H4 (cell line): ENCODE measurements around the gene LCE1F. TPM values are rescaled to one million over a fixed set of nuclear protein-coding genes. Genes with fewer than 3 reads are reported as not detected.

Experiments
- DNase-seq: peaks from one replicate; pipeline ENCODE4 v3.0.0-alpha.2; 2015; ENCODE audit warnings: low spot score
- total RNA-seq: library from RNA; depleted of rRNA; stranded (reverse); fragments of >200 nt; shearing (Covaris generic); gene quantifications from 2 replicates; pipeline ENCODE4 v1.2.3, GENCODE V29; 2014; rRNA removed

The LCE1F gene
- total RNA-seq, 1 experiment from 2014 or later = not detected

DNA sequence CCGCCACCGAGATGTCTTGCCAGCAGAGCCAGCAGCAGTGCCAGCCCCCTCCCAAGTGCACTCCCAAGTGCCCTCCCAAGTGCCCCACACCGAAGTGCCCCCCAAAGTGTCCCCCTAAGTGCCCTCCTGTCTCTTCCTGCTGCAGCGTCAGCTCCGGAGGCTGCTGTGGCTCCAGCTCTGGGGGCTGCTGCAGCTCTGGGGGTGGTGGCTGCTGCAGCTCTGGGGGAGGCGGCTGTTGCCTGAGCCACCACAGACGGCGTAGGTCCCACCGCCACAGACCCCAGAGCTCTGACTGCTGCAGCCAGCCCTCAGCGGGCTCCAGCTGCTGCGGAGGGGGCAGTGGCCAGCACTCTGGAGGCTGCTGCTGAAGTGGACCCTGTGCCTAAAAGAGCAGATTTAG is 1.4 kb downstream of the LCE1F start:
- DNase-seq = peak; percentile 0

DNA sequence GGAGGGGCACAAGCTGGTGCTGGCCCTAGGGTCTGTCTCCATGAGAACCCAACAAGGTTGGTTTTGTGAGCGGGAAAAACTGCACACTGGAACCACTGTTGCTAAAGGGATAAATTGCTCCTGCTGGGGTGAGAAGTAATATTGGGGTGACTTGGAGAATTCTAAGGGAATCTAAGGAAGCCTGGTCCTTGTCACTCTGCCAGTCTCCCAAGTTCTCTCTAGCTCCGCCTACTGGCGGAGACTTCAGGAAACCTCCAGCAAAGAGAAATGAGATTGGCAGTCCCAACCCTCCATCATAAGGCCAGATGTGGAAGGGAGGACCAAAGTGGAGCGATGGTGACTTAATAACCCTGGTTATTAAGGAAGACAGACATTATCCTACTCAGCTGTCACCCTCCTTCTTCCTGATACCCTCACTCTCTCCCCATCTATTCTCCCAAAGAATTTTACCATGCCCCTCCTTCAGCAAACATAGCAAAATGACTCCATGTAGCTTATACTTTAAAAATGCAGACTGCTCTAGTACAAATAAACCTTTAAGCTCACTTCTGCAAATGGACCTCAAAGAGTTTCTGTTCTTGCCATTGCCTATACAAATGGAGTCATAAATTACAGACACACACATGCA is 2.7 kb downstream of the LCE1F start:
- DNase-seq = peak; percentile 10

GRCh38 chr1:152783095-152783494 is 8.2 kb downstream of the LCE1F start:
- peak; percentile 1 for DNase-seq

GRCh38 chr1:152786077-152786476 is 11.1 kb downstream of the LCE1F start, which contains the start of gene LCE1E:
Gene LCE1E (plus strand): TSS chr1:152786257. CDS start chr1:152787300, 1,043 bp downstream.
- DNase-seq = peak; percentile 1

DNA sequence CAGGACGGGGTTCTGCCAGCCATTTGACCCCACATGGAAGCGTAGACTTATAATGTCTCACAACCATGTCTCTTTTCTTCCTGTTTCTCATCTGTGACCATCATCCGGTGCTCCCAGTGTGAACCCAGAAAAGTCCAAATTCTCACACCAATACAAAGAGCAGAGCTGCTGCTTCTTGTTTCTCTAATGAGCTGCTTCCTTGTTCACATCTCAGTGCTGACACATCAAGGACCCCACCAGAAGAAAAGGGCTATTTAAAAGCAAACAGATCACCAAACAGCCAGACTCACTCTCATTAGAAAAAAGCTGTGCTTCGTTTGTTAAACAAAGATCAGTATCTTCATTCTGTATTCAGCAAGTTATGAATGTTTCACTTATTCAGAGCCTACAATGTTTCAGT is 20.7 kb downstream of the LCE1F start:
- no peak for DNase-seq

GRCh38 chr1:152796421-152796820 is 21.5 kb downstream of the LCE1F start, which contains the start of gene LCE1D:
Gene LCE1D (plus strand): TSS chr1:152796721. CDS start chr1:152797795, 1,074 bp downstream.
- no peak for DNase-seq

GRCh38 chr1:152801333-152801732 is 26.4 kb downstream of the LCE1F start:
- DNase-seq = peak; percentile 1

GRCh38 chr1:152806576-152806975 is 31.6 kb downstream of the LCE1F start, which contains the start of gene LCE1C:
Gene LCE1C (minus strand): TSS chr1:152806651. CDS start chr1:152805478, 1,173 bp downstream.
- no peak for DNase-seq

DNA sequence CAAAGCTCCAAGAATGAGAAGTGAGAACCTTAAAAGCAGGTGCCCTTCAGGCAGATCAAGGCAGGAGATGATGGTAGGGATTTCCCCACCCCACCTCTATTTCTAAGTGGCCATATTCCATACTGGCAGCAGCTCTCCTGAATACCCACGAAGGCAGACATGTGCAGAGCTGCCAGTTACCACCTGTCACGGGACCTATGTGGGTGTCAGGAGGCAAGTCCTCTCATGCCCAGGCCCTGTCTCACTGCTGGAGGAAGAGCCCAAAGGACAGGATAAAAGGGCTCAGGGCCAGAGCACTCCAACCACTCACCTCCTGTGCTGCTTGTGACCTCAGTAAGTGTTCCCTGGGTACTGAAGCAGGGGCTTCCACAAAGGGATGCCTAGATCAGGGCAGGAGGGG is 36.1 kb downstream of the LCE1F start:
- peak; percentile 1 for DNase-seq

DNA sequence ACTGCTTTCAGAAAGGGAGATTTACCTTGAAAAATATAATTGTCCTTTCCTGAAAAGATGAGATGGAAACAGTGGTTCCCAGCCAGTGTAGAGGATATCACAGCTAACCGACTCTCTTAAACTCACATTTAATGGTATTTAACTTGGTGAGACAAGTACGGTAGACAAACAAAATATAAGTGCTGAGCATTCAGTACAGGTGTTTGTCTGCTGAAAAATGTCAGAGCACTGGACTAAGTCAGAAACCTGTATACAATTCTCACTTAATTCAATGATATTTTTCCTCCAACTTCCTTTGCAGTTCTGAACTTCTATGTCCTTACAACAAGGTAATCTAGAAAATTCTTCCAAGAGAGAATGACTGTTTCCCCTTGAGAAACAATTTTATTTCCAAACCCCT is 36.7 kb downstream of the LCE1F start, which contains the start of gene LCE1B:
Gene LCE1B, plus strand, starts transcription at position 301 of the 400 bp plus-strand sequence. CDS start 476 bp downstream, outside the sequence.
- DNase-seq = peak; percentile 0

- DNase-seq = peak; percentile 1
These were observed 42.4 kb downstream of the LCE1F start for GRCh38 chr1:152817309-152817708.

DNA sequence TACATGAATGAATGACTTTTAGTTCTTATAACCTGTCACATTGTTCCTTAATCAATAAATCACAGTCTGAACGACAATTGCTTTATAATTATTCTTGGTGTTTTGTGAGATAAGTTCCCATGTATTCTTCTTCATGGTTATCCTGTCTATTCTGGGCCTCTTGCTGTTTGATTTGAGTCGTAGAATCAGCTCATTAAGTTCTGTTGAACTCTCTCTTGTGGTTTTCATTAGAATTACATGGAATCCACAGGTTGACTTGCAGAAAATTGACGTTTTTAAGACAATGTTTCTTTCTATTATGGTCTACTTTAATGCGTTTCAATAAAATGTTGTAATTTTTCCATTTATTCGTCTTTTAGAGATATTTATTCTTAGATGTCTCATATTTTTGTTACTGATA is 48.4 kb downstream of the LCE1F start:
- DNase-seq = no peak

DNA sequence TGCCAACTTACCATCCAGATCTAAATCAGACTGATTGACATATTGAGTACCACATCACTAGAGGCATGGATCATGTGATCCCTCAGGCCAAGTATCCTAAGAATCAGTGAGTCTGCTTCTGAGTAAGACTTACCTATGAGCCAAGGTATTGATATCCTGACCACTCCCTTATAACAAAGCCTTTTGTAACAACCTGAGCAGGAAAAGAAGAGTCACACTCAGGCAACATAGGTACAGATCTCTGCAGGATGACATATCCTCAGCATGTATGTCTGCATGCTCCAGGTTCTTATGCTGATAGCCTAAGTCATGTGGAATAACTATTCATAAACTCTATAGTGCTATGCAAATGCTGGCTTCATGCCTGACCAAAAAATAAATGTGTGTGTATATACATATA is 50.0 kb downstream of the LCE1F start:
- DNase-seq = no peak

Other genes with a start within 250 kb of the LCE1F start
- not detected in 2 replicates for gene LCE3E, start 208.4 kb upstream of the LCE1F start, total RNA-seq
- not detected in 2 replicates for gene LCE3D, start 194.6 kb upstream of the LCE1F start, total RNA-seq
- not detected in 2 replicates for gene LCE3C, start 174.9 kb upstream of the LCE1F start, total RNA-seq
- gene LCE3B, start 161.3 kb upstream of the LCE1F start, total RNA-seq = not detected in 2 replicates
- gene LCE3A, start 152.0 kb upstream of the LCE1F start, total RNA-seq = not detected in 2 replicates
- gene LCE2D, start 111.8 kb upstream of the LCE1F start, total RNA-seq = not detected in 2 replicates
- gene LCE2C, start 99.9 kb upstream of the LCE1F start, total RNA-seq = not detected in 2 replicates
- not detected in 2 replicates for gene LCE2B, start 89.0 kb upstream of the LCE1F start, total RNA-seq
- not detected in 2 replicates for gene LCE2A, start 76.8 kb upstream of the LCE1F start, total RNA-seq
- gene LCE4A, start 67.0 kb upstream of the LCE1F start, total RNA-seq = not detected in 2 replicates
- not detected in 2 replicates for gene KPRP, start 17.1 kb upstream of the LCE1F start, total RNA-seq
- gene LCE1E, start 11.1 kb downstream of the LCE1F start, total RNA-seq = not detected in 2 replicates
- gene LCE1D, start 21.6 kb downstream of the LCE1F start, total RNA-seq = not detected in 2 replicates
- gene LCE1C, start 31.5 kb downstream of the LCE1F start, total RNA-seq = not detected in 2 replicates
- not detected in 2 replicates for gene LCE1B, start 36.8 kb downstream of the LCE1F start, total RNA-seq
- not detected in 2 replicates for gene LCE1A, start 52.3 kb downstream of the LCE1F start, total RNA-seq
- gene LCE6A, start 67.7 kb downstream of the LCE1F start, total RNA-seq = not detected in 2 replicates
- not detected in 2 replicates for gene LCE7A, start 84.9 kb downstream of the LCE1F start, total RNA-seq
- not detected in 2 replicates for gene SMCP, start 103.2 kb downstream of the LCE1F start, total RNA-seq
- not detected in 2 replicates for gene IVL, start 133.4 kb downstream of the LCE1F start, total RNA-seq
- not detected in 2 replicates for gene SPRR5, start 172.1 kb downstream of the LCE1F start, total RNA-seq
- not detected in 2 replicates for gene SPRR4, start 195.5 kb downstream of the LCE1F start, total RNA-seq
- not detected in 2 replicates for gene SPRR1A, start 208.9 kb downstream of the LCE1F start, total RNA-seq
- not detected in 2 replicates for gene SPRR3, start 226.6 kb downstream of the LCE1F start, total RNA-seq